H1 (cell line): ENCODE data around the gene CIT. TPM values are rescaled to one million over a fixed set of nuclear protein-coding genes. Genes with fewer than 3 reads are reported as not detected.

Experiments
- CTCF ChIA-PET: fragments of 300-600 bp; sonication (Branson Sonifier 250); formaldehyde crosslinking; loops from one replicate; lab custom pipeline; 2021; ENCODE audit not compliant: partially characterized antibody; lab: Charles Lee
- POLR2A ChIA-PET: fragments of 300-600 bp; sonication (Branson Sonifier 250); formaldehyde crosslinking; loops from one replicate; lab custom pipeline; 2021; ENCODE audit warnings: inconsistent platforms; ENCODE audit not compliant: partially characterized antibody; lab: Charles Lee
- DNase-seq, 2 experiments: peaks; one replicate each; pipeline versions ENCODE4 v3.0.0 to v3.0.0-alpha.2; 2010 to 2022; ENCODE audit warnings: low spot score in 2 of 2, low read depth in 1 of 2, mixed read lengths in 1 of 2
- FAIRE-seq: peaks from 2 replicates; lab custom pipeline; 2011; peaks lifted over from hg19 to GRCh38; lab: Jason Lieb, UNC
- H2AFZ ChIP-seq: 2 replicates; pipeline ENCODE4 v1.8.1; 2012; ENCODE audit warnings: low read length, inconsistent platforms
- H2AK5ac ChIP-seq: 2 replicates; pipeline ENCODE4 v1.6.1; 2013; ENCODE audit warnings: low read depth, low read length
- H2BK120ac ChIP-seq: replicated peaks from 2 replicates; pipeline ENCODE3; 2013; ENCODE audit warnings: low read depth, low read length, inconsistent platforms
- H2BK12ac ChIP-seq: 2 replicates; pipeline ENCODE4 v1.6.1; 2013; ENCODE audit warnings: low read depth, low read length
- H2BK15ac ChIP-seq: 2 replicates; pipeline ENCODE4 v1.6.1; 2013; ENCODE audit warnings: low read length
- H2BK20ac ChIP-seq: 2 replicates; pipeline ENCODE4 v1.6.1; 2013; ENCODE audit warnings: low read length
- H2BK5ac ChIP-seq: 2 replicates; pipeline ENCODE4 v1.6.1; 2013; ENCODE audit warnings: low read depth, low read length
- H3K14ac ChIP-seq: 2 replicates; pipeline ENCODE4 v1.6.1; 2013; ENCODE audit warnings: inconsistent platforms; ENCODE audit not compliant: insufficient read length
- H3K18ac ChIP-seq: 2 replicates; pipeline ENCODE4 v1.6.1; 2013; ENCODE audit warnings: low read length; ENCODE audit errors: extremely low read depth
- H3K23ac ChIP-seq: 2 replicates; pipeline ENCODE4 v1.6.1; 2013; ENCODE audit warnings: inconsistent platforms; ENCODE audit not compliant: insufficient read length
- H3K23me2 ChIP-seq: 2 replicates; pipeline ENCODE4 v1.6.1; 2013; ENCODE audit warnings: low read depth, low read length
- H3K27ac ChIP-seq: 2 replicates; pipeline ENCODE4 v1.6.1; 2011; ENCODE audit warnings: low read depth, low read length, inconsistent platforms
- H3K27me3 ChIP-seq, 4 experiments: replicated peaks in 1 of 4; 1 replicate in 1 of 4; 2 replicates in 3 of 4; pipeline versions ENCODE4 v1.6.1 to v1.8.1; 2011 to 2013; ENCODE audit warnings: low read length in 3 of 4, mild to moderate bottlenecking in 3 of 4, inconsistent platforms in 2 of 4, mixed read lengths in 2 of 4, moderate library complexity in 1 of 4; ENCODE audit not compliant: control insufficient read depth in 3 of 4, insufficient read depth in 3 of 4; ENCODE audit errors: extremely low read depth in 1 of 4
- H3K36me3 ChIP-seq, 4 experiments: 2 replicates each; pipeline versions ENCODE4 v1.6.1 to v1.8.1; 2011 to 2013; ENCODE audit warnings: mild to moderate bottlenecking in 4 of 4, low read length in 3 of 4, moderate library complexity in 2 of 4, control low read depth in 1 of 4, inconsistent platforms in 1 of 4; ENCODE audit not compliant: insufficient read depth in 4 of 4, control insufficient read depth in 2 of 4
- H3K4ac ChIP-seq: replicated peaks from 2 replicates; pipeline ENCODE3; 2013; ENCODE audit warnings: low read length, low read depth, mixed read lengths, inconsistent platforms; ENCODE audit not compliant: insufficient read length
- H3K4me1 ChIP-seq, 4 experiments: replicated peaks in 1 of 4; 1 replicate in 1 of 4; 2 replicates in 3 of 4; pipeline versions ENCODE4 v1.6.1 to v1.8.1; 2011 to 2013; ENCODE audit warnings: low read length in 3 of 4, inconsistent platforms in 2 of 4, mixed read lengths in 1 of 4; ENCODE audit not compliant: insufficient read depth in 4 of 4, control insufficient read depth in 3 of 4
- H3K4me2 ChIP-seq, 2 experiments: 2 replicates each; pipeline versions ENCODE4 v1.6.1 to v1.8.1; 2011 to 2013; ENCODE audit warnings: low read depth in 2 of 2, low read length in 2 of 2, control low read depth in 1 of 2, inconsistent platforms in 1 of 2, mild to moderate bottlenecking in 1 of 2; ENCODE audit not compliant: insufficient read depth in 1 of 2
- H3K4me3 ChIP-seq, 4 experiments: fragments of 200-600, 300-600 bp in 1 of 4; sonication (generic), shearing (Covaris generic), sonication (Bioruptor Twin) in 1 of 4; 2 replicates each; pipeline versions ENCODE4 v1.5.1 to v1.8.1; 2011 to 2016; ENCODE audit warnings: low read length in 4 of 4, low read depth in 3 of 4, control low read depth in 2 of 4, inconsistent platforms in 2 of 4, mild to moderate bottlenecking in 2 of 4, mixed read lengths in 1 of 4, moderate library complexity in 1 of 4; ENCODE audit not compliant: insufficient read depth in 2 of 4; ENCODE audit errors: extremely low read depth in 1 of 4
- H3K56ac ChIP-seq: replicated peaks from 2 replicates; pipeline ENCODE3; 2013; ENCODE audit warnings: low read depth, mild to moderate bottlenecking, mixed read lengths, low read length, inconsistent platforms; ENCODE audit not compliant: insufficient read length
- H3K79me1 ChIP-seq: 2 replicates; pipeline ENCODE4 v1.6.1; 2013; ENCODE audit warnings: low read depth, low read length, control low read depth
- H3K79me2 ChIP-seq, 2 experiments: 2 replicates each; pipeline versions ENCODE4 v1.6.1 to v1.8.1; 2012 to 2013; ENCODE audit warnings: low read length in 2 of 2, mild to moderate bottlenecking in 2 of 2, inconsistent platforms in 1 of 2; ENCODE audit not compliant: insufficient read depth in 2 of 2, control insufficient read depth in 1 of 2
- H3K9ac ChIP-seq, 4 experiments: replicated peaks in 1 of 4; 1 replicate in 1 of 4; 2 replicates in 3 of 4; pipeline versions ENCODE4 v1.6.1 to v1.8.1; 2011 to 2013; ENCODE audit warnings: low read depth in 3 of 4, low read length in 3 of 4, control low read depth in 2 of 4, mild to moderate bottlenecking in 2 of 4, moderate library complexity in 2 of 4, inconsistent platforms in 1 of 4; ENCODE audit errors: extremely low read depth in 1 of 4
- H3K9me3 ChIP-seq, 2 experiments: 2 replicates each; pipeline versions ENCODE4 v1.6.1 to v1.8.1; 2012 to 2013; ENCODE audit warnings: mild to moderate bottlenecking in 2 of 2, moderate library complexity in 2 of 2, control low read depth in 1 of 2, inconsistent platforms in 1 of 2, low read depth in 1 of 2, low read length in 1 of 2, mixed read lengths in 1 of 2; ENCODE audit not compliant: insufficient read depth in 2 of 2
- H4K20me1 ChIP-seq, 2 experiments: replicated peaks in 1 of 2; 2 replicates each; pipeline versions ENCODE3 to v1.8.1; 2011 to 2013; ENCODE audit warnings: inconsistent platforms in 2 of 2, low read length in 2 of 2, mild to moderate bottlenecking in 1 of 2; ENCODE audit not compliant: insufficient read depth in 2 of 2, control insufficient read depth in 1 of 2
- H4K5ac ChIP-seq: 2 replicates; pipeline ENCODE4 v1.6.1; 2013; ENCODE audit warnings: low read length, low read depth, mixed read lengths, inconsistent platforms; ENCODE audit not compliant: insufficient read length
- H4K8ac ChIP-seq: 2 replicates; pipeline ENCODE4 v1.8.0; 2013; ENCODE audit warnings: mild to moderate bottlenecking, moderate library complexity, low read length, inconsistent platforms; ENCODE audit not compliant: insufficient read depth; ENCODE audit errors: extremely low read depth
- H4K91ac ChIP-seq: replicated peaks from 2 replicates; pipeline ENCODE3; 2013; ENCODE audit warnings: low read length, mixed read lengths, inconsistent platforms; ENCODE audit not compliant: insufficient read length
- POU5F1 ChIP-seq: IDR thresholded peaks from 2 replicates; pipeline ENCODE4 v1.6.1; 2011; ENCODE audit warnings: low read depth, mild to moderate bottlenecking, low read length, moderate library complexity
- WGBS, 2 experiments: shearing (Covaris generic) in 1 of 2; methylation state at CpG; one replicate each; pipeline versions ENCODE4 v1.1.6 to v1.1.7; 2013 to 2015; ENCODE audit warnings: low lambda C conversion rate in 2 of 2, mixed read lengths in 2 of 2, inconsistent platforms in 1 of 2, low coverage in 1 of 2, missing lambda C conversion rate in 1 of 2; ENCODE audit not compliant: insufficient replicate concordance in 2 of 2, insufficient coverage in 1 of 2, insufficient read length in 1 of 2; ENCODE audit errors: extremely low coverage in 1 of 2, missing lambda C conversion rate in 1 of 2; 5-methylcytosine and 5-hydroxymethylcytosine counted together
- polyA plus RNA-seq, 7 experiments: library from polyadenylated mRNA; depleted of rRNA in 3 of 7; stranded (reverse) in 5 of 7; unstranded in 2 of 7; fragments of >200 nt in 5 of 7; fragments of 200-250 nt in 2 of 7; gene quantifications; 1 replicate in 5 of 7; 2 replicates in 1 of 7; 4 replicates in 1 of 7; pipeline versions ENCODE4 v1.2.1 to v1.2.3, GENCODE V29; 2011 to 2013; ENCODE audit warnings: missing spikeins in 2 of 7, mixed read lengths in 2 of 7
- total RNA-seq: library from RNA; stranded (reverse); fragmentation: NEBNext Ultra II Directional; extraction: Animal tissue kit (Norgen Biotek cat#: 25700); gene quantifications from 2 replicates; pipeline ENCODE4 v1.2.1, GENCODE V29; 2021

Gene CIT
- total and polyA plus RNA-seq, 2 of the 8 experiments (the other 6 are each of a cell fraction or from before 2014, with no cell fraction given) = 17.1 to 60.9 TPM

- TF ChIP-seq POU5F1 = no peak
- H3K14ac ChIP-seq = no peak overlapping the region
- FAIRE-seq = no peak
Measured at GRCh38 chr12:119710374-119710964, 166.7 kb downstream of the CIT start.

More at GRCh38 chr12:119710374-119710964, 166.7 kb downstream of the CIT start:
- H4K5ac ChIP-seq = no peak overlapping the region
- H4K8ac ChIP-seq = no peak overlapping the region
- H4K20me1 ChIP-seq = no peaks in the 10 kb centered on the region
- H3K18ac ChIP-seq = no peak overlapping the region
- H2BK12ac ChIP-seq = no peak overlapping the region
- POLR2A ChIA-PET = interaction anchor here (1.0 kb wide), 1 partner anchor 491 kb away, joined by 4 read pairs; the partner anchor contains the start of gene RPLP0
- no peaks in the 10 kb centered on the region for H3K79me2 ChIP-seq
- H3K4me3 ChIP-seq = no peak overlapping the region
- H3K23ac ChIP-seq = no peak overlapping the region
- H2BK20ac ChIP-seq = no peak overlapping the region
- H3K56ac ChIP-seq = no peak overlapping the region
- no peak overlapping the region for H3K4ac ChIP-seq
- no peak overlapping the region for H3K9ac ChIP-seq
- H3K23me2 ChIP-seq = no peaks in the 10 kb centered on the region
- H2BK5ac ChIP-seq = no peak overlapping the region
- H2AFZ ChIP-seq = no peak overlapping the region
- no peak overlapping the region for H2BK15ac ChIP-seq
- CTCF ChIA-PET = interaction anchor here (0.5 to 1.6 kb wide), 2 partner anchors 70 to 654 kb away, joined by 4 read pairs; no protein-coding TSS in a partner anchor
- H3K4me2 ChIP-seq = no peak overlapping the region
- H2BK120ac ChIP-seq = no peak overlapping the region
- H2AK5ac ChIP-seq = no peak overlapping the region
- DNase-seq = no peak
- no peaks in the 10 kb centered on the region for H3K79me1 ChIP-seq
- H3K27me3 ChIP-seq = no peaks in the 10 kb centered on the region
- no peaks in the 10 kb centered on the region for H3K4me1 ChIP-seq
- H3K9me3 ChIP-seq = no peaks in the 10 kb centered on the region
- no peak overlapping the region for H4K91ac ChIP-seq
- WGBS, 2 experiments = 86% methylated on average over 11 of the region's 11 CpGs; no CpG with 5 or more reads in 1 of the 2 experiments
- no peak overlapping the region for H3K27ac ChIP-seq
- H3K36me3 ChIP-seq = peaks cover 21 to 78% (median 47%) of the 10 kb centered on the region in 4 experiments
